Measurements from ENCODE around the gene MRNIP. TPM values are rescaled to one million over a fixed set of nuclear protein-coding genes. Genes with fewer than 3 reads are reported as not detected.

Gene MRNIP
- total RNA-seq, 1 experiment from 2014 or later: 31.1 TPM

- Histone ChIP-seq H2BK20ac (ENCODE audit: low read depth, low read length, poor library complexity, severe bottlenecking) (no peak overlapping the region), H3K79me2 (ENCODE audit: insufficient read depth, low read length) (no peaks in the 10 kb centered on the region), H2BK120ac (ENCODE audit: low read depth, low read length, poor library complexity, severe bottlenecking) (no peak overlapping the region), H3K27ac (ENCODE audit: insufficient read length, low read depth, low read length) (no peak overlapping the region), H3T11ph (ENCODE audit: low read length) (no peak overlapping the region), H3K56ac (ENCODE audit: insufficient read length, low read depth, low read length) (no peak overlapping the region), H3K9me3 (ENCODE audit: control insufficient read depth, low read depth, low read length) (no peaks in the 10 kb centered on the region), H2AFZ (ENCODE audit: low read length) (no peak overlapping the region), H3K4me1 (ENCODE audit: insufficient read depth, low read length) (peaks cover 4% of the 10 kb centered on the region; the same call in 1 of the 2 replicates), H3K23ac (ENCODE audit: insufficient read length, low read depth, low read length) (no peak overlapping the region), H4K91ac (ENCODE audit: insufficient read length, low read depth, low read length) (no peak overlapping the region), H3K27me3 (ENCODE audit: insufficient read depth, low read length) (no peaks in the 10 kb centered on the region), H3K4ac (ENCODE audit: low read depth, low read length) (no peak overlapping the region), H4K20me1 (ENCODE audit: control insufficient read depth, insufficient read depth, insufficient read length) (no peaks in the 10 kb centered on the region), H2BK5ac (ENCODE audit: insufficient read length, low read length) (no peak overlapping the region), H2BK15ac (ENCODE audit: low read depth, low read length) (no peak overlapping the region), H3K14ac (ENCODE audit: insufficient read depth, low read length) (no peak overlapping the region), H3K23me2 (ENCODE audit: insufficient read length, low read depth, low read length, poor library complexity, severe bottlenecking) (no peaks in the 10 kb centered on the region), H2BK12ac (ENCODE audit: insufficient read length, low read depth, low read length) (no peak overlapping the region), H3K9ac (ENCODE audit: extremely low read depth, insufficient read length, low read length) (no peak overlapping the region), H4K5ac (ENCODE audit: insufficient read length, low read depth, low read length) (no peak overlapping the region), H4K8ac (replicated peaks; ENCODE audit: insufficient read length, low read depth, low read length) (no peak overlapping the region), H3K4me2 (ENCODE audit: insufficient read depth, insufficient read length, low read length) (no peak overlapping the region), H3K79me1 (ENCODE audit: insufficient read depth, low read depth, low read length, poor library complexity, severe bottlenecking) (no peaks in the 10 kb centered on the region), H3K18ac (ENCODE audit: insufficient read length, low read depth, low read length) (no peak overlapping the region), H2AK5ac (ENCODE audit: insufficient read length, low read length) (no peak overlapping the region)
- WGBS (ENCODE audit: extremely low coverage, insufficient read length, low lambda C conversion rate): no CpG with 5 or more reads among the region's 8 CpGs
- Mint-ChIP-seq H3K9me3 (peaks cover 5 to 14% of the 10 kb centered on the region in 2 experiments; a peak in 4 of 5 replicates), H3K4me1 (peaks cover 8 to 9% of the 10 kb centered on the region in 2 experiments), H3K27ac (no peak overlapping the region), H3K27me3 (ENCODE audit: low read depth) (no peaks in the 10 kb centered on the region; the same call in 1 of the 2 replicates), H3K4me3 (no peak overlapping the region), H3K36me3 (ENCODE audit: insufficient read depth in 1 of 3, low read depth in 3 of 3) (peaks cover 66 to 94% (median 87%) of the 10 kb centered on the region in 3 experiments)
- no peak for DNase-seq
- TF ChIP-seq, protein P1, sequence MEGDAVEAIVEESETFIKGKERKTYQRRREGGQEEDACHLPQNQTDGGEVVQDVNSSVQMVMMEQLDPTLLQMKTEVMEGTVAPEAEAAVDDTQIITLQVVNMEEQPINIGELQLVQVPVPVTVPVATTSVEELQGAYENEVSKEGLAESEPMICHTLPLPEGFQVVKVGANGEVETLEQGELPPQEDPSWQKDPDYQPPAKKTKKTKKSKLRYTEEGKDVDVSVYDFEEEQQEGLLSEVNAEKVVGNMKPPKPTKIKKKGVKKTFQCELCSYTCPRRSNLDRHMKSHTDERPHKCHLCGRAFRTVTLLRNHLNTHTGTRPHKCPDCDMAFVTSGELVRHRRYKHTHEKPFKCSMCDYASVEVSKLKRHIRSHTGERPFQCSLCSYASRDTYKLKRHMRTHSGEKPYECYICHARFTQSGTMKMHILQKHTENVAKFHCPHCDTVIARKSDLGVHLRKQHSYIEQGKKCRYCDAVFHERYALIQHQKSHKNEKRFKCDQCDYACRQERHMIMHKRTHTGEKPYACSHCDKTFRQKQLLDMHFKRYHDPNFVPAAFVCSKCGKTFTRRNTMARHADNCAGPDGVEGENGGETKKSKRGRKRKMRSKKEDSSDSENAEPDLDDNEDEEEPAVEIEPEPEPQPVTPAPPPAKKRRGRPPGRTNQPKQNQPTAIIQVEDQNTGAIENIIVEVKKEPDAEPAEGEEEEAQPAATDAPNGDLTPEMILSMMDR (conservative IDR thresholded peaks at IDR 0.05): no peak
Observed at GRCh38 chr5:179834120-179834519, 24.5 kb downstream of the MRNIP start.

Measured in H9 (cell line).